Measurements from ENCODE around the gene PDLIM1.

The PDLIM1 gene

DNA sequence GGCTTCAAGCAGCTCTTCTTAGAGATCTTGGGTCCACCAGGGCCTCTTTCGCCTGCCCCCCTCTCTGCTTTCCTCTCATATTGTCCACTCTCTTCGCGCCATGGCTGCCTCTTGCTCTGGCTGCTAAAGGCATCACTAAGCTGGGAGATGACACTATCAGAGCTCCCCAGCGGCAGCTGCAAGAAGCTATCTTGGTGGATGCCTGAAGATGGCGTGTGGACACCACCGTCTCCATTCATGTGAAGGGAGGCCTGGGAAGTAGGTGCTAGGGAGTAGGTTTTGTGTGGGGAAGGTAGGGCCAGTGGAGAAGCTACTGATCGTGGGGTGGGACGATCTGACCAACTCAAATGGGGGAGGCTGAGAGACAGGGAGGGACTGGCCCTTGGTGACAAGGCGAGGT is 45.9 kb upstream of the PDLIM1 start:
- Histone ChIP-seq H2AFZ (ENCODE audit: low read length) (no peak overlapping the region), H3K27me3 (ENCODE audit: insufficient read depth, low read length, poor library complexity, severe bottlenecking) (no peaks in the 10 kb centered on the region), H3K79me2 (ENCODE audit: insufficient read depth, low read length) (no peaks in the 10 kb centered on the region), H3K36me3 (ENCODE audit: insufficient read depth, low read length) (no peaks in the 10 kb centered on the region), H3K4me2 (ENCODE audit: low read depth, low read length, poor library complexity, severe bottlenecking) (no peak overlapping the region), H3K9me2 (replicated peaks; ENCODE audit: low read depth, low read length) (no peaks in the 10 kb centered on the region), H3F3A (ENCODE audit: low read depth) (no peaks in the 10 kb centered on the region), H4K20me1 (ENCODE audit: insufficient read depth, low read length, poor library complexity, severe bottlenecking) (no peaks in the 10 kb centered on the region), H3K4me3 (ENCODE audit: low read length, poor library complexity, severe bottlenecking) (no peak overlapping the region), H3K4me1 (ENCODE audit: insufficient read depth, low read length, poor library complexity, severe bottlenecking) (peaks cover 12% of the 10 kb centered on the region), H3K9ac (ENCODE audit: low read depth, low read length, poor library complexity, severe bottlenecking) (no peak overlapping the region), H3K9me3 (ENCODE audit: insufficient read depth, low read depth, low read length) (no peaks in the 10 kb centered on the region)
- TF ChIP-seq EZH2phosphoT487 (IDR thresholded peaks at IDR 0.05; ENCODE audit: borderline replicate concordance) = no peak
- TF ChIP-seq, protein P1, sequence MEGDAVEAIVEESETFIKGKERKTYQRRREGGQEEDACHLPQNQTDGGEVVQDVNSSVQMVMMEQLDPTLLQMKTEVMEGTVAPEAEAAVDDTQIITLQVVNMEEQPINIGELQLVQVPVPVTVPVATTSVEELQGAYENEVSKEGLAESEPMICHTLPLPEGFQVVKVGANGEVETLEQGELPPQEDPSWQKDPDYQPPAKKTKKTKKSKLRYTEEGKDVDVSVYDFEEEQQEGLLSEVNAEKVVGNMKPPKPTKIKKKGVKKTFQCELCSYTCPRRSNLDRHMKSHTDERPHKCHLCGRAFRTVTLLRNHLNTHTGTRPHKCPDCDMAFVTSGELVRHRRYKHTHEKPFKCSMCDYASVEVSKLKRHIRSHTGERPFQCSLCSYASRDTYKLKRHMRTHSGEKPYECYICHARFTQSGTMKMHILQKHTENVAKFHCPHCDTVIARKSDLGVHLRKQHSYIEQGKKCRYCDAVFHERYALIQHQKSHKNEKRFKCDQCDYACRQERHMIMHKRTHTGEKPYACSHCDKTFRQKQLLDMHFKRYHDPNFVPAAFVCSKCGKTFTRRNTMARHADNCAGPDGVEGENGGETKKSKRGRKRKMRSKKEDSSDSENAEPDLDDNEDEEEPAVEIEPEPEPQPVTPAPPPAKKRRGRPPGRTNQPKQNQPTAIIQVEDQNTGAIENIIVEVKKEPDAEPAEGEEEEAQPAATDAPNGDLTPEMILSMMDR (conservative IDR thresholded peaks at IDR 0.05; ENCODE audit: low read length) = no peak

DNA sequence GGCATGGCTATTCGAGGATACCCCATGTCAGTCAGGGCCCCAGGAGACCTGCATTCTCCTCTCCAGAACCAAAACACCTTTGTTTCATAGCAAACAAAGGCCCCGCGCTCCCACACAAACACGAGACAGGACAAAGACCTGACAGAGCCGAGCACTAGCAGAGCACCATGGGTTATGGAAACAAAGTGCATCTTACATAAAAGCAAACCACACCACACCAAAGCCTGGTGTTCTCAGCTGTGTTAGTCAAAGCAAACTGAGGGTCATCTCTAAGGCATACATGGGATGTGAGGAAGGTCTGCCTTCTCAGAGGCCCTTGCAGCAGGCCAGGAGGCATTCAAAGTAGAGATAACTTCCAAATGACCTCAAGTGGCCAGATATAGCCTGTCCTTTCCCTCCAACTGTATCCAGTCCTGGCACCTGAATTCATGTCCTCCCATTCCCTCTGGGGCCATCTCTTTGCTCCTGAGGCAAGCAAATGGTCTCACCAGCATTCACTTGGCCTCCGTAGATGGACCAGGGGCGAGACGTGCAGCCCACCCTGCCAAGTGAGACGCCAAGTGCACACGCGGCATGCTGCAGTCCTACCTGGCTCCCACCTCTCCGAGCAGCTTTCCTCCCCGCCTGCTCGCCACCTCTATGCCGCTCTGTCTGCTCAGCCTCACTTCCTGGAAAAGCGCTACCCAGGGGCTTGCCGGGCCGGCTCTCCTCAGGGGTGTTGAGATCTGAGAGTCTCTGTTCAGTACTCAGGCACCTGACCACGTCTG is 45.3 kb upstream of the PDLIM1 start:
- no peaks in the 10 kb centered on the region for H4K20me1 ChIP-seq (ENCODE audit: insufficient read depth, low read length, poor library complexity, severe bottlenecking)
- no peak overlapping the region for H3K9ac ChIP-seq (ENCODE audit: low read depth, low read length, poor library complexity, severe bottlenecking)
- H3K9me2 ChIP-seq (replicated peaks; ENCODE audit: low read depth, low read length) = no peaks in the 10 kb centered on the region
- H3K4me3 ChIP-seq (ENCODE audit: low read length, poor library complexity, severe bottlenecking) = no peak overlapping the region
- H2AFZ ChIP-seq (ENCODE audit: low read length) = no peak overlapping the region
- no peaks in the 10 kb centered on the region for H3K36me3 ChIP-seq (ENCODE audit: insufficient read depth, low read length)
- H3K4me2 ChIP-seq (ENCODE audit: low read depth, low read length, poor library complexity, severe bottlenecking) = no peak overlapping the region
- H3K9me3 ChIP-seq (ENCODE audit: insufficient read depth, low read depth, low read length) = no peaks in the 10 kb centered on the region
- no peaks in the 10 kb centered on the region for H3F3A ChIP-seq (ENCODE audit: low read depth)
- H3K27me3 ChIP-seq (ENCODE audit: insufficient read depth, low read length, poor library complexity, severe bottlenecking) = no peaks in the 10 kb centered on the region
- H3K79me2 ChIP-seq (ENCODE audit: insufficient read depth, low read length) = no peaks in the 10 kb centered on the region
- peaks cover 12% of the 10 kb centered on the region for H3K4me1 ChIP-seq (ENCODE audit: insufficient read depth, low read length, poor library complexity, severe bottlenecking)
- no peak for TF ChIP-seq EZH2phosphoT487 (IDR thresholded peaks at IDR 0.05; ENCODE audit: borderline replicate concordance)
- TF ChIP-seq, protein P1 (conservative IDR thresholded peaks at IDR 0.05; ENCODE audit: low read length) = no peak

DNA sequence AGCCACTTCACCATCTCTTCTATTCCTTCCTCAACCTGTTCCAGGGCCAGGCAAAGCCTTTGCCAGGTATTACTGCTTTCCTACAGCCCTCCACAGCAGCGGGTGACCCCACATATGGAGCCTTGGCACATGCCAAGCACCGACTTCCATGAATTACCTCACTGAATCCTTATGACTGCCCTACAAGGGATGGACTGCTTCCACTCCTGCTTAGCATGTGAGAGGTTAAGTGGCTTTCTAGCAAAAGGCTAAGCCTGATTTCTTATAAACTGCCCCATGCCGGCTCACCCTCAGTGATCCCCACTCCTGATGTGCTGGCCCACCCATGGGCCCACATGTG is 44.0 kb upstream of the PDLIM1 start:
- Histone ChIP-seq H3K79me2 (ENCODE audit: insufficient read depth, low read length) (no peaks in the 10 kb centered on the region), H3F3A (ENCODE audit: low read depth) (no peaks in the 10 kb centered on the region), H3K4me3 (ENCODE audit: low read length, poor library complexity, severe bottlenecking) (no peak overlapping the region), H2AFZ (ENCODE audit: low read length) (no peak overlapping the region), H3K36me3 (ENCODE audit: insufficient read depth, low read length) (no peaks in the 10 kb centered on the region), H3K27me3 (ENCODE audit: insufficient read depth, low read length, poor library complexity, severe bottlenecking) (no peaks in the 10 kb centered on the region), H3K9me2 (replicated peaks; ENCODE audit: low read depth, low read length) (no peaks in the 10 kb centered on the region), H4K20me1 (ENCODE audit: insufficient read depth, low read length, poor library complexity, severe bottlenecking) (no peaks in the 10 kb centered on the region), H3K4me2 (ENCODE audit: low read depth, low read length, poor library complexity, severe bottlenecking) (peak overlapping the region; percentile 19), H3K9ac (ENCODE audit: low read depth, low read length, poor library complexity, severe bottlenecking) (no peak overlapping the region), H3K4me1 (ENCODE audit: insufficient read depth, low read length, poor library complexity, severe bottlenecking) (peaks cover 17% of the 10 kb centered on the region), H3K9me3 (ENCODE audit: insufficient read depth, low read depth, low read length) (no peaks in the 10 kb centered on the region)
- TF ChIP-seq EZH2phosphoT487 (IDR thresholded peaks at IDR 0.05; ENCODE audit: borderline replicate concordance) = no peak
- TF ChIP-seq, protein P1 (conservative IDR thresholded peaks at IDR 0.05; ENCODE audit: low read length) = no peak
